ENCODE measurements around the gene YWHAG. TPM values are rescaled to one million over a fixed set of nuclear protein-coding genes. Genes with fewer than 3 reads are reported as not detected.

The YWHAG gene
- total RNA-seq, 1 experiment from 2014 or later: 178 TPM

GRCh38 chr7:76334320-76334967 lies 24.3 kb downstream of the YWHAG start:
- Mint-ChIP-seq H3K4me1 (ENCODE audit: insufficient read depth, unreplicated experiment) (peaks cover 36% of the 10 kb centered on the region), H3K27ac (ENCODE audit: low read depth, unreplicated experiment) (peak overlapping the region; percentile 54), H3K4me3 (ENCODE audit: unreplicated experiment) (no peak overlapping the region), H3K36me3 (ENCODE audit: insufficient read depth, unreplicated experiment) (peaks cover 53% of the 10 kb centered on the region), H3K27me3 (ENCODE audit: insufficient read depth, unreplicated experiment) (no peaks in the 10 kb centered on the region), H3K9me3 (ENCODE audit: unreplicated experiment) (no peaks in the 10 kb centered on the region)
- POLR2A ChIA-PET: interaction anchor here (0.9 to 1.9 kb wide), 3 partner anchors 13 to 21 kb away, joined by 4 to 9 read pairs (median 4); no protein-coding TSS in a partner anchor
- CTCF ChIA-PET: interaction anchor here (0.5 to 1.1 kb wide), 2 partner anchors 17 to 43 kb away, joined by 3 read pairs; no protein-coding TSS in a partner anchor
- intact Hi-C loops (cut with micrococcal nuclease): no loop called here
- no peak for TF ChIP-seq CTCF (IDR thresholded peaks at IDR 0.05; ENCODE audit: unreplicated experiment)
- no peak for DNase-seq (ENCODE audit: unreplicated experiment)
- no TSS peak for BruUV-seq (replicated peaks)

GRCh38 chr7:76333511-76334101 lies 25.2 kb downstream of the YWHAG start:
- peaks cover 34% of the 10 kb centered on the region for H3K4me1 Mint-ChIP-seq (ENCODE audit: insufficient read depth, unreplicated experiment)
- H3K9me3 Mint-ChIP-seq (ENCODE audit: unreplicated experiment): no peaks in the 10 kb centered on the region
- TF ChIP-seq CTCF (IDR thresholded peaks at IDR 0.05; ENCODE audit: unreplicated experiment): no peak
- POLR2A ChIA-PET: interaction anchor here (1.6 to 1.9 kb wide), 2 partner anchors 21 to 23 kb away, joined by 3 to 4 read pairs; no protein-coding TSS in a partner anchor
- CTCF ChIA-PET: no interaction called here
- H3K27me3 Mint-ChIP-seq (ENCODE audit: insufficient read depth, unreplicated experiment): no peaks in the 10 kb centered on the region
- H3K4me3 Mint-ChIP-seq (ENCODE audit: unreplicated experiment): no peak overlapping the region
- intact Hi-C loops (cut with micrococcal nuclease): no loop called here
- no TSS peak for BruUV-seq (replicated peaks)
- peaks cover 61% of the 10 kb centered on the region for H3K36me3 Mint-ChIP-seq (ENCODE audit: insufficient read depth, unreplicated experiment)
- peak; percentile 29 for DNase-seq (ENCODE audit: unreplicated experiment)
- peak overlapping the region; percentile 54 for H3K27ac Mint-ChIP-seq (ENCODE audit: low read depth, unreplicated experiment)

- no peaks in the 10 kb centered on the region for H3K27me3 Mint-ChIP-seq (ENCODE audit: insufficient read depth, unreplicated experiment)
- H3K36me3 Mint-ChIP-seq (ENCODE audit: insufficient read depth, unreplicated experiment): peaks cover 65% of the 10 kb centered on the region
Observed at GRCh38 chr7:76332078-76332477, 26.7 kb downstream of the YWHAG start.

More at GRCh38 chr7:76332078-76332477, 26.7 kb downstream of the YWHAG start:
- no peak overlapping the region for H3K27ac Mint-ChIP-seq (ENCODE audit: low read depth, unreplicated experiment)
- ChIA-PET CTCF (interaction anchor here (0.9 to 1.1 kb wide), 2 partner anchors 18 to 41 kb away, joined by 3 read pairs; no protein-coding TSS in a partner anchor), POLR2A (interaction anchor here (0.6 kb wide), 1 partner anchor 23 kb away, joined by 3 read pairs; no protein-coding TSS in a partner anchor)
- TF ChIP-seq CTCF (IDR thresholded peaks at IDR 0.05; ENCODE audit: unreplicated experiment): no peak
- H3K4me3 Mint-ChIP-seq (ENCODE audit: unreplicated experiment): no peak overlapping the region
- H3K9me3 Mint-ChIP-seq (ENCODE audit: unreplicated experiment): no peaks in the 10 kb centered on the region
- H3K4me1 Mint-ChIP-seq (ENCODE audit: insufficient read depth, unreplicated experiment): peaks cover 21% of the 10 kb centered on the region
- no peak for DNase-seq (ENCODE audit: unreplicated experiment)
- BruUV-seq (replicated peaks): no TSS peak
- intact Hi-C loops (cut with micrococcal nuclease): no loop called here
